Heart right ventricle (tissue), 16 donors: ENCODE data around the gene SPNS3. TPM values are rescaled to one million over a fixed set of nuclear protein-coding genes. Genes with fewer than 3 reads are reported as not detected.

Source experiments
- ATAC-seq, 8 donors: fragments of 200-7000 bp; cut with Tn5 transposase; one replicate each; pipeline ENCODE4 v1.9.1; 2020; ENCODE audit warnings: mild to moderate bottlenecking in 8 of 8, moderate library complexity in 8 of 8, moderate number of reproducible peaks in 1 of 8
- DNase-seq, 2 donors: peaks; one replicate each; pipeline ENCODE4 v3.0.0-alpha.2; 2020
- H3K27ac ChIP-seq, 10 donors: fragments of 200-600 bp; sonication (generic) in 2 of 10; one replicate each; pipeline versions ENCODE4 v1.5.0 to v1.8.0; 2020 to 2022; ENCODE audit warnings: mild to moderate bottlenecking in 3 of 10
- H3K27me3 ChIP-seq, 7 donors: fragments of 200-600 bp; one replicate each; pipeline ENCODE4 v1.8.0; 2021 to 2022; ENCODE audit warnings: mild to moderate bottlenecking in 2 of 7
- H3K36me3 ChIP-seq, 9 donors: fragments of 200-600 bp; sonication (generic) in 1 of 9; one replicate each; pipeline versions ENCODE4 v1.5.0 to v1.8.0; 2020 to 2022; ENCODE audit warnings: mild to moderate bottlenecking in 2 of 9
- H3K4me1 ChIP-seq, 9 donors: fragments of 200-600 bp; sonication (generic) in 1 of 9; one replicate each; pipeline versions ENCODE4 v1.5.0 to v1.8.0; 2020 to 2022; ENCODE audit warnings: mild to moderate bottlenecking in 4 of 9
- H3K4me3 ChIP-seq, 10 donors: fragments of 200-600 bp; sonication (generic) in 2 of 10; one replicate each; pipeline versions ENCODE4 v1.5.0 to v1.8.0; 2020 to 2022; ENCODE audit warnings: mild to moderate bottlenecking in 7 of 10, moderate library complexity in 2 of 10
- H3K9me3 ChIP-seq, 11 donors: fragments of 200-600 bp in 10 of 11; sonication (generic) in 2 of 11; one replicate each; pipeline versions ENCODE4 v1.5.0 to v1.8.0; 2013 to 2022; ENCODE audit warnings: mild to moderate bottlenecking in 2 of 11, control low read depth in 1 of 11, moderate library complexity in 1 of 11
- WGBS, 2 donors: extraction: QIAGEN DNeasy Blood & Tissue Kit; methylation state at CpG; one replicate each; pipeline ENCODE4 v1.1.7; 2013; ENCODE audit warnings: inconsistent platforms in 1 of 2; 5-methylcytosine and 5-hydroxymethylcytosine counted together
- intact Hi-C, 10 donors: fragments of 100-400 bp; cut with DNase I; formaldehyde crosslinking; loops; one replicate each; pipeline versions ENCODE4 v1.11.1 to v1.14.2; 2022
- polyA plus RNA-seq, 2 donors: library from polyadenylated mRNA; stranded (reverse); fragments of 200-250 nt; gene quantifications; one replicate each; pipeline ENCODE4 v1.2.3, GENCODE V29; 2013
- total RNA-seq, 10 donors: library from RNA; stranded (reverse); fragmentation: NEBNext Ultra II Directional in 3 of 10; extraction: Animal tissue kit (Norgen Biotek cat#: 25700) in 3 of 10; gene quantifications; one replicate each; pipeline versions ENCODE4 v1.2.1 to v1.2.4, GENCODE V29; 2021 to 2023
- TF ChIP-seq, protein P1 (sequence below), 9 donors: fragments of 200-600 bp; sonication (generic) in 2 of 9; IDR thresholded peaks; one replicate each; pipeline versions ENCODE4 v1.5.0 to v1.8.0; 2021 to 2022; ENCODE audit warnings: antibody characterized with exemption in 9 of 9, mild to moderate bottlenecking in 5 of 9, moderate library complexity in 1 of 9
- donor health status: Arrhythmogenic right ventricular cardiomyopathy.
- donor health status: ischemic (EF 13 %, LVEDD 7.1; RV severe dilation, severe dysfunction).
- donor health status: healthy with polysubstance abuse.
- donor health status: DM: no; HTN: yes; CAD: no.
- donor health status: DM: no; HTN: no; CAD: no.
- donor health status: ischemic (EF 25% LVEDD 6.9; RV normal size, moderate dysfunction).
- donor health status: ischemic (EF 25% LVEDD 5.7; RV mildly dilated, moderate dysfunction).
- donor health status: healthy.
- donor health status: DM: yes; HTN: yes; CAD: no.
- donor health status: Ischemic cardiomyopathy.
- donor health status: ischemic (EF 35%, LVEDD 5.7; RV mildly dilated, moderate dysfunction).
- donor health status: nonischemic (EF 11% LVEDD 7.7; RV severe dilation, severe dysfunction).
- donor health status: DM: yes; HTN: yes; CAD: no.
- donor health status: PGD.
- donor health status: ischemic (EF 29% LVEDD 5.4; RV normal size, mild dysfunction).
- donor health status: nonischemic (EF 23%, LVEDD 6.1; RV moderate dilation, normal function).

SPNS3 gene
- total and polyA plus RNA-seq, 12 donors = 0.13 to 4.2 (median 0.89) TPM; not detected in 1

GRCh38 chr17:4417129-4417667 is 16.5 kb upstream of the SPNS3 start:
- H3K27me3 ChIP-seq = no peaks in the 10 kb centered on the region
- no peaks in the 10 kb centered on the region for H3K9me3 ChIP-seq
- ATAC-seq (no peak), DNase-seq (no peak)
- TF ChIP-seq, protein P1, sequence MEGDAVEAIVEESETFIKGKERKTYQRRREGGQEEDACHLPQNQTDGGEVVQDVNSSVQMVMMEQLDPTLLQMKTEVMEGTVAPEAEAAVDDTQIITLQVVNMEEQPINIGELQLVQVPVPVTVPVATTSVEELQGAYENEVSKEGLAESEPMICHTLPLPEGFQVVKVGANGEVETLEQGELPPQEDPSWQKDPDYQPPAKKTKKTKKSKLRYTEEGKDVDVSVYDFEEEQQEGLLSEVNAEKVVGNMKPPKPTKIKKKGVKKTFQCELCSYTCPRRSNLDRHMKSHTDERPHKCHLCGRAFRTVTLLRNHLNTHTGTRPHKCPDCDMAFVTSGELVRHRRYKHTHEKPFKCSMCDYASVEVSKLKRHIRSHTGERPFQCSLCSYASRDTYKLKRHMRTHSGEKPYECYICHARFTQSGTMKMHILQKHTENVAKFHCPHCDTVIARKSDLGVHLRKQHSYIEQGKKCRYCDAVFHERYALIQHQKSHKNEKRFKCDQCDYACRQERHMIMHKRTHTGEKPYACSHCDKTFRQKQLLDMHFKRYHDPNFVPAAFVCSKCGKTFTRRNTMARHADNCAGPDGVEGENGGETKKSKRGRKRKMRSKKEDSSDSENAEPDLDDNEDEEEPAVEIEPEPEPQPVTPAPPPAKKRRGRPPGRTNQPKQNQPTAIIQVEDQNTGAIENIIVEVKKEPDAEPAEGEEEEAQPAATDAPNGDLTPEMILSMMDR (IDR thresholded peaks at IDR 0.05) = no peak
- no peak overlapping the region for H3K4me3 ChIP-seq
- 85 to 93% methylated on average over 2 of the region's 2 CpGs for WGBS, 2 donors
- H3K4me1 ChIP-seq = peaks cover 0 to 12% (median 5%) of the 10 kb centered on the region in 9 donors
- no peak overlapping the region for H3K27ac ChIP-seq
- no peaks in the 10 kb centered on the region for H3K36me3 ChIP-seq
- intact Hi-C loops = loop anchor here in 2 of 10 donors (5.0 to 10.0 kb wide), 2 partner anchors 210 to 342 kb away; no protein-coding TSS in a partner anchor

- Histone ChIP-seq H3K4me3 (no peak overlapping the region), H3K27ac (no peak overlapping the region), H3K27me3 (no peaks in the 10 kb centered on the region), H3K36me3 (no peaks in the 10 kb centered on the region), H3K9me3 (no peaks in the 10 kb centered on the region), H3K4me1 (peaks cover 0 to 5% (median 0%) of the 10 kb centered on the region in 9 donors)
- ATAC-seq = peak; percentile 76 to 93 (median 90)
- WGBS, 2 donors = 5 to 10% methylated on average over 7 of the region's 7 CpGs
- peak in 1 of 2 donors; percentile 70 for DNase-seq
- TF ChIP-seq, protein P1 (IDR thresholded peaks at IDR 0.05) = peak; percentile 75 to 90 (median 85)
- intact Hi-C loops = loop anchor here in 9 of 10 donors (2.0 to 10.0 kb wide), 16 partner anchors 52 to 207 kb away; partner anchors contain the start of genes SPNS2 (in 3 of the 9) and MYBBP1A (in 2 of the 9)
These were observed 13.0 kb upstream of the SPNS3 start for GRCh38 chr17:4420692-4421131.

DNA sequence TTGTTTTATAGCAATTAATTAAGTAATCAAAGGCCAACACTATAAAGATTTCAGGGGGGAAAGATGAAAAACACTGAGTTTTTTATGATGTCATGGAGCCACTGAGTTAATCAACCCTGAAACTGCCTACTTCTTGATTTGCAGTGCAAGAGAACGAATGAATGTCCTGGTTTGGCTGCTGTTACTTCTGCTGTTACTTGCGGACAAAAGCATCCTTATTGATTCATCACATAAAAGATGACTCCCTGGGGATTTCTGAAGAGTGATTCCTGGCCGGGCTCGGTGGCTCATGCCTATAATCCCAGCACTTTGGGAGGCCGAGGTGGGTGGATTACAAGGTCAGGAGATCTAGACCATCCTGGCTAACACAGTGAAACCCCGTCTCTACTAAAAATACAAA is 10.9 kb upstream of the SPNS3 start:
- H3K27me3 ChIP-seq = no peaks in the 10 kb centered on the region
- 72 to 90% methylated on average over 5 to 6 of the region's 6 CpGs for WGBS, 2 donors
- H3K9me3 ChIP-seq = no peaks in the 10 kb centered on the region
- TF ChIP-seq, protein P1 (IDR thresholded peaks at IDR 0.05) = no peak
- H3K4me1 ChIP-seq = peaks cover 0 to 5% (median 0%) of the 10 kb centered on the region in 9 donors
- ATAC-seq (no peak), DNase-seq (no peak)
- no peak overlapping the region for H3K27ac ChIP-seq
- no peaks in the 10 kb centered on the region for H3K36me3 ChIP-seq
- no peak overlapping the region for H3K4me3 ChIP-seq
- intact Hi-C loops = loop anchor here in 9 of 10 donors (2.0 to 10.0 kb wide), 13 partner anchors 49 to 204 kb away; partner anchors contain the start of genes SPNS2 (in 3 of the 9) and MYBBP1A (in 2 of the 9)

- H3K27ac ChIP-seq = no peak overlapping the region
- no peaks in the 10 kb centered on the region for H3K36me3 ChIP-seq
- H3K4me3 ChIP-seq = no peak overlapping the region
- peaks cover 0 to 17% (median 0%) of the 10 kb centered on the region in 9 donors for H3K4me1 ChIP-seq
- ATAC-seq (no peak), DNase-seq (no peak)
- H3K27me3 ChIP-seq = no peaks in the 10 kb centered on the region
- WGBS, 2 donors = 80 to 88% methylated on average over 10 of the region's 10 CpGs
- no peaks in the 10 kb centered on the region for H3K9me3 ChIP-seq
- TF ChIP-seq, protein P1 (IDR thresholded peaks at IDR 0.05) = no peak
- intact Hi-C loops = loop anchor here in 5 of 10 donors (5.0 to 10.0 kb wide), 6 partner anchors 59 to 207 kb away; partner anchors contain the start of gene SPNS2 (in 1 of the 5)
These were observed 8.3 kb upstream of the SPNS3 start for GRCh38 chr17:4425398-4425797.
